RPMI8226 (cell line): ENCODE results near the gene DNMBP.
"Not testable (repeated sequence)": the region's sequence is repeated elsewhere in the genome, so short reads cannot be mapped to it uniquely, and the experiment has no call there.

Experiments
- DNase-seq: peaks from one replicate; pipeline ENCODE4 v3.0.0-alpha.2; 2015

Gene DNMBP

DNA sequence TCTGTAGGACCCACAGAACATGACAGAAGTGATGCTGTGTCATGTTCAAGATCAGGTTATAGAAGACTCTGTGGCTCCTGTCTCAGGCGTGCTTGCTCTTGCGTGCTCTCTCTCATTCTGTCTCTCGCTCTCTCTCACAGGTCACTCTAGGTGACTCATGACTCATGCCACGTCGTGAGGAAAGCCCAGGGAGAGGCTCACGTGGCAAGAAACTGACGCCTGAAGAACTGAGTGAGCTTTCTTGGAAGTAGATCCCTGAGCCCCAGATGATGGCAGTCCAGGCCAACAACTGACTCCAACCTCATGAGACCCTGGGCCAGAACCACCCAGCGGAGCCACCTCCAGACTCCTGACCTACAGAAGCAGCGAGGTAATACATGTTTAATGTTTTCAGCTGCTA, 103.3 kb downstream of the DNMBP start:
- no peak for DNase-seq

DNA sequence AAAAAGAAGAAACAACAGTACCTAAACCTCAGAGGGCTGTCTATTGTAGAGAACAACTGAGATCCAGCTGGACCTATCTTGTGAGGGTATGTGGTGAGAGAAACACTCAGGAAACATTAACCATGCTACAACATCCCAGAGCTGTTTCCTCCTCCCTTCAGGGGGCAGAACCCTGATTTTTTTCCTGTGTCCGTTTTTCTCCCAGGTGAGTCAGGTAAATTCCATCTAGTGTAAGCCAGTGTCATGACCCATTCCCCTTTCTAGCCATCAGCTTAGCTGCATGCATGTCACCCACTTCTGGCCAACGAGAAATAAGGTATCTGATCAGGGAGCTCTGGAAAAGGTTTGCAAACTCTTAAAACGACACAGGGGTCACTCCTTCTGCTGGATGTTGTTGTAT, 103.8 kb downstream of the DNMBP start:
- DNase-seq = no peak

DNA sequence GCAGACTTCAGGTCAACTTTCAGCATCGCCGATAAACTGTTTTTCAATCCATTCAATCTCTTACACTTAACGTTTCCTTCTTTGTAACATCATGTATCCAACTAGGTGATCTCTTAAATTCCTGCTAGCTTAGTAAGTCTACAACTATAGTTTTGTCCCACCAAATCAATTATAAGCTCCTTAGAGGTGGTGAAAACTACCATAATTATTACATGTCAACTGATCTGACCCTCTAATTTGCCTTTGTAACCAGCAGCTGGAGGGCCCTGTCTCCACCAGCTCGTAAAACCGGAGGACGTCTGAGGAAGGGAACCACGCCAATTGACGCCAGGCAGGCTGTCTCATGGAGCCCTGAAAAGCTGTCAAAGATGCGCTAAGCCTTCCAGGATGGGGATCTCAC, 113.9 kb downstream of the DNMBP start:
- no peak for DNase-seq

DNA sequence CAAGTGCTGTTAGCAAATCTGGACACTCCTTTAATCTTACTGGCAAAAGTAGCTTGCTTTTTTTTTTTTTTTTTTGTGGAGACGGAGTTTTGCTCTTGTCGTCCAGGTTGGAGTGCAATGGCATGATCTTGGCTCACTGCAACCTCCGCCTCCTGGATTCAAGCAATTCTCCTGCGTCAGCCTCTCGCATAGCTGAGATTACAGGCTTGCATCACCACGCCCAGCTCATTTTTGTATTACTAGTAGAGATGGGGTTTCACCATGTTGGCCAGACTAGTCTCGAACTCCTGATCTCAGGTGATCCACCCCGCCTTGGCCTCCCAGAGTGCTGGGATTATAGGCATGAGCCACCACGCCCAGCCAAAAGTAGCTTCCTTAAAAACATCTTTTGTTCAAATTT, 114.7 kb downstream of the DNMBP start:
- DNase-seq = not testable (repeated sequence)

DNA sequence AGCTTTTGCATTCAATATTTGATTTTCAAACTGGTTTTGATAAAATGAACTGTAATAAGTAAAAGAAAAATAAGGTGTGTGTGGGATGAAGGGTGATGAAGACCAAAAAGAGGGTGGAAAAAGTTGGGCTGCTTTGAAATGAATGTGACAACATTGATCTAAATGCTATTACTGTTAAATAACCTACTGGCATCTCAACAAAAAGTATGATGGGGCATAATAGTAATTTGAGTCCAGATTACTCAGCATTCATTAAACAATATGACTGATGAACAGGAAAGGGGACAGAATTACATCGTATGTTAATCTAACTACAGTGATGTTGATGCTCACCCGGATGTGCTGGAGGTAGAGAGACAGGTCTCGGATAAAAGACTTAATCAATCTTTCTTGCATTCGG, 115.1 kb downstream of the DNMBP start:
- no peak for DNase-seq

DNA sequence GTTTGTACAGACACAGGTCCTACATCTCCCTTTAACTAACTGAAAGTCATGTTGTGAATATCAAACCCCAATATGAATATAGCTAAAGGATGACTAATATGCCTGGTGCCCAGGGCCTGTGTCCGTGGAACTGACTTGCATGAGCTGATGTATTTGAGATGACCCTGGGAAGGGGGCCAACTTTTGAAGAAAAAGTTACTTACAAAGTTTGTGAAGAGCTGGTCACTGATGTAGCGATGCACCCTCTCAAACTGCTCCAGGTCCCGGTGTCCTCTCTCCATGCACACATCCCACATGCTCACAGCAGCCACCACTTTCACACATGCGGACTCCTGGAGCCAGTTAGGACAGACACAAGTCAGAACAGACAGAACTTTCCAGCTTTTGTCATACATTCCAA, 121.1 kb downstream of the DNMBP start:
- DNase-seq = no peak

DNA sequence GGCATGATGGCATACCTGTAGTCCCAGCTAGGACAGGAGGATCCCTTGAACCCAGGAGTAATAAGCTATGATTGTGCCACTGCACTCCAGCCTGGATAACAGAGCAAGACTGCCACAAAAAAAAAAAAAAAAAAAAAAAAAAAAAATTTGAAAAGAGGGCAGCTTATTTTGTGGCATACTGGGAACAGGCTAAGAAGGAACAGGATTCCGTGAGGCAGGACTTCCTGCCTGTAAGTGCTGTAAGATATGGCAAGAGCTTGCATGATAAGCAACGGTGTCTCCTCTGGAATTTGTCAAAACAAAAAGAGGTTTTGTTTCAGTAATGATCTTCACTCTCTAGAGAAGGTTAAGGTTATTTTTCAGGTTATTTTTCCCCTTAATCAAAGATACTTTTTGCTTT, 126.2 kb downstream of the DNMBP start:
- DNase-seq = no peak

DNA sequence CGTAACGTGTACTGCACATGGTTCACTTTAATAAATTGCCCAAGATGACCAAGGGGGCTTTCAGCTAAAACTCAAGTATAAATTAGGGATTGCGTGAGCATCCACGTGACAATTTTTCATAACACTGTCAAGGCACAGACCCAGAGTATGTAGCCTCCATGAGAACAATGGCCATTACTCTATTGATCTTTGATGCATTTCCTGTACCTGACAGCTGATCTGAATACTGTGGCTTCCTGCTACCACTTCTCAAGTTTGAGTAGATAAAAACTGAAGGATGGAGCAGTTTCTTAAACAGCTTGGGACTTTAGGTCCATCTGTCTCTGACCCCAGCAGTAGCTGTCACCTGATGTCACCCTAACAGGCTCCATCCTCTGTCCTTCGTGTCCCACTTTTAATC, 128.4 kb downstream of the DNMBP start:
- DNase-seq = no peak

DNA sequence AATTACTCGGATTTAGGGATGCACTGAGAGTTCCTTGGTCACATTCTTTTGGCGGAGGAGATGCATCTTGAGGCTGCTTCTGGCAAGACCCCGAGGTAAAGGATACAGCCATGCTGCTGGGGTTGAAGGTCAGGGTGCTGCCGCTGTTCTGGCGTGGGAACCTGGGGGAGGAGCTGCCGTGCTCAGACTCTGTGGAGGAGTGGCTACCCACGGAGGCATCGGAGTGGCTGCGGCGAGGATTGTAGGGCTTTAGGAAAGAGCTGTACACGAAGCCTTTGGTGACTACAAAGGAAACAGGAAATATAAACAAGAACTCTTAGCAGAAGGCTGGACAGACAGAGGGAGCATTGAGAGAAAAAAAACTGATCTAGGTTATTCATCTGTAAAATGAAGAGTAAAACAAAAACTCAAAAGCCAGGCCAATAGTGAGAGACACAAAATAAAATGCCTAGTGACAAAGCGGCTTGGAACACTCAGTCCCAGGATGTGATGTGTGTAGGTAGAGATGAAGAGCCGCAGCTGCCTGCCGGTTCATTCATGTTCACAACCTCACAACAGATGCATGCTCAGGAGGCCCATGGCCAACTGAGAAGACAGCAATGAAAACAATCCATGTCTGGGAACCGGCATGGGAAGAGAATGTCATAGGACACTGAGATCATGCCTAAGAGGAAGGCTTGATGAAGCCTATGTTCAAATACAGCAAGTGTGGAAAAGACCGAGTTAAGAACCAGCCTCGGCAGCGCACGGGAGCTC, 129.5 kb downstream of the DNMBP start:
- DNase-seq = no peak

DNA sequence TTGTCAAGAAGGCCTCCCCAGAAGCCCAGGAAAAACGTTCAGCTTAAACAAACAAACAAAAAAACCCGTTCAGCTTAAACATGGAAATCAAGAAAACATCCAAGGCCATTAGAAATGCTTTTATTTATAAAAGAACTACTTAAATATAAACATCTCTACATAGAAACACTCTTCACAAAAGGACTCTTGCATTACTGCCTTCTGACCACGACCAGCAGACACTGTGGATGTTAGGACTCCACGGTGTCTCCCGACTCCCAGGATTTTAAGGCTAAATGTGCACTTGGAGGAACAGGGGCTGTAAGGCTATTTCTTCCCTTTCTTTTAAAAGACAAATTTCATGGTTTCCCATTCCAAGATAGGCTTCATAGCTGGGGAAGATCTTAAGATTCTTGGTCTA, 134.3 kb downstream of the DNMBP start:
- DNase-seq = no peak

DNA sequence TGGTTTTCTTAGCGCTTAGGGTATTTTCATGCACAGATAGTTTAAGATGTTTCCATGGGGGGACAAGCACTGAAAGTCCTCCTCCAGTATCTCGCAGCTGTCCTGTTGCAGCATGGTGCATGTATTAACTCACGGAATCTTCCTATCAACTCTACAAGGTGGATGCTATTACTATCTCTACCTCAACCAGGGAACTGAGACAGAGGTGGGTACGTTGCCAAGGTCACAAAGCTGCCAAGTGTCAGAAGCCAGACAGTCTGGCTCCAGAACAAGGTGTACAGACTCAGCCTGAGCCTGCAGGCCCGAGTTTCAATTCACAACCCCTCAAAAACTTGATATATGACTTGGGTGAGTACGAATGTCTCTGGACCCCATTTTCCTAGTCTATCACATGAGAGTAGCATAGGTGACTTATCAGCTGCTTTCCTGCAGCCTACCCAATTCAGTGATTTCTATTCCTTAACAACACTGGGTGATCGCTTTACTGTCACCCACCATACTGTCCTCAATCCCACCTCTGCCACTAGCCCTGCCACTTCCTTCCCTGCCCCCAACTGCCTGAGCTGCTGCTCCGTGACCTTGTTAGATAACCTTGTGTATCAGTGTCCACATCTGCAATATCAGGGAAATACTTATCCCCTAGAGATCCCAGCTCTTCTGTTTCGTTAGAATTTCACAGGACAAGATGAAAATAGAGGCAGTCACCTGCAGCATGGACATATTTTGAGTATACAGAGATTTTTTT, 135.2 kb downstream of the DNMBP start:
- DNase-seq = no peak

DNA sequence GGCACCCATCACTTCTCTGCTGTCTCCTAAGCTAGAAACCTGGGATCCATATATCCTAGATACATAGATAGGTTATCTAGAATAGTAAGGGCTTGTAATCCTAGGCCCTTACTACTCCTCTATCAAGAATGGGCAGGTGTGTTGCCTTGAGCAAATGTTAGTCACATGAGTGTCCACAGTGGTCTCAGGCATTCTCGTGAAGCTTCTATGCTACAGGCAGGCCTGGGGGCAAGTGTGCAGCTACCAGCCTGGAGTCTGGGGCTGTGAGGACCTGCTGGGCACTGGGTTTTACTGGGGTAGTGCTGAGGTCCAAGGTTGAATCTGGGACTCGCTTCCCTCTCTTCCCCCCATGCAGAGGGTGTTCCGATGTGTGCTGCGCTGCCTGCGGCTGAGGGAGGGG, 135.9 kb downstream of the DNMBP start:
- no peak for DNase-seq

DNA sequence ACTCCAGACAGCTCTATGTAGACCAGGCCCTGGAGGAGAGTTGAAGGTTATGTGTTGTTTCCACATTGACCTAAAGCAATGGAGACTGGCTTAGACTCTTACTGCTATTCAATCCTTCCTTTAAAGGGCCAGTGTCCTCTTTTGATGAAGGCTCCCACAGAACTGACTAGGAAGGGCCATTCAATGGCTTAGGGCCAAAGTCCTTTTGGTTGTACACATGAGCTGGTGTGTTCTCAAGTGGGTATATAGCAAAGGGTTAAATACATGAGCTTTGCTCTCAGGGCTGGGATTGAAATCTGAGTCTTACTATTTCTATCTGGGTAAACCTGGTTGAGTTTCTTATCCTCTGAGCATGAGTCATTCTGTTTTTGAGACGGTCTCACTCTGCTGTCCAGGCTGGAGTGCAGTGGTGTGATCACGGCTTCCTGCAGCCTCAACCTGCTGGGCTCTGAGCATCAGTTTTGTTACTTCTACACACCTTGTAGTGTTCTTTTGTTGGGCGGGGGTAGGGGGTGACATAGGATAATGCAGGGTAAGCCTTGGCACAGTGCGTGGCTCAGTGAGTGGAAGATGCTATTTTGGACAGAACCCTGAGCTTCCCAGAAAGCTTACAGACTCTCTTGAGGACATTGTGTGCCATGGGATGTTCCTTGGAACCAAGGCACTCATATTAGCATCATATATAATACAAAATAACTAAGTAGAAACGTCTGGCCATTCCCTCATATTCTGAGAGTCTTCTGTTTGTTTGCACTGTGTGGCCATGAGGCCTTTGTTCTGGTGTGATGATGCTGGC, 137.2 kb downstream of the DNMBP start:
- no peak for DNase-seq

DNA sequence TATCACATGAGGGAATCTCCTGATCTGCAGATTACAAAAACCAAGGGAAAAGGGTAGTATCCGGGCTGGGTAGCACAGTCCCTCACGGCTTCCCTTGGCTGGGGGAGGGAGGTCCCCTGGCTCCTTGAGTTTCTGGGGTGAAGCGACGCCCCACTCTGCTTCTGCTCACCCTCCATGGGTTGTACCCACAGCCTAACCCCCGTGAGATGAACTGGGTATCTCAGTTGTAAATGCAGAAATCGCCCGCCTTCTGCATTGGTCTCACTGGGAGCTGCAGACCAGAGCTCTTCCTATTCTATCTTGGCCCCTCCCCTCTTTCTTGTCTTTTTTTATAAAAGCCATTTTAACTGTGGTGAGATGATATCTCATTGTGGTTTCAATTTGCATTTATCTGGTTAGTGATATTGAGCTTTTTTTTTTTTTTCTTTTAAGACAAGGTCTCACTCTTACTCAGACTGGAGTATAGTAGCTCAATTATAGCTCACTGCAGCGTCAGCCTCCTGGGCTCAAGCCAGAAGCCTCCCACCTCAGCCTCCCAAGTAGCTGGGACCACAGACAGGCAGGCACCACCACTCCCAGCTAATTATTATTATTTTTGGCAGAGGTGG, 139.5 kb downstream of the DNMBP start:
- DNase-seq = no peak

DNA sequence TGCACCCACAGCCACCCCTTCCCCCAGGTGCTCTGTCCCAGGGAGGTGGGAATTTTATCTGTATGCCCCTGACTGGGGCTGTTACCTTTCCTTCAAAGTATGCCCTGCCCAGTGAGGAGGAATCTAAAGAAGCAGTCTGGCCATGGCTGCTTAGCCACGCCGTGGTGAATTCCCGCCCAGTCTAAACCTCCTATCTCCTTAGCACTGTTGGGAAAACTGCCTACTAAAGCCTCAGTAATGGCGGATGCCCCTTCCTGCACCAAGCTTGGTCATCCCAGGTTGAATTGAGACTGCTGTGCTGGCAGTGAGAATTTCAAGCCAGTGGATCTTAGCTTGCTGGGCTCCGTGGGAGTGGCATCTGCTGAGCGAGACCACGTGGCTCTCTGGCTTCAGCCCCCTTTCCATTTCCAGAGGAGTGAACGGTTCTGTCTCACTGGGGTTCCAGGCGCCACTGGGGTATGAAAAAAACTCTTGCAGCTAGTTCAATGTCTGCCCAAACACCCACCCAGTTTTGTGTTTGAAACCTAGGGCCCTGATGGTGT, 140.1 kb downstream of the DNMBP start:
- DNase-seq = no peak

DNA sequence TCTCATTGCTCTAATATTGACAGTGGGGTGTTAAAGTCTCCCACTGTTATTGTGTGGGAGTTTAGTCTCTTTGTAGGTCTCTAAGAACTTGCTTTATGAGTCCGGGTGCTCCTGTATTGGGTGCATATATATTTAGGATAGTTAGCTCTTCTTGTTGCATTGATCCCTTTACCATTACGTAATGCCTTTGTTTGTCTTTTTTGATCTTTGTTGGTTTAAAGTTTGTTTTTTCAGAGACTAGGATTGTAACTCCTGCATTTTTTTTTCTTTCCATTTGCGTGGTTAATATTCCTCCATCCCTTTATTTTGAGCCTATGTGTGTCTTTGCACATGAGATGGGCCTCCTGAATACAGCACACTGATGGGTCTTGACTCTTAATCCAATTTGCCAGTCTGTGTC, 142.5 kb downstream of the DNMBP start:
- not testable (repeated sequence) for DNase-seq

DNA sequence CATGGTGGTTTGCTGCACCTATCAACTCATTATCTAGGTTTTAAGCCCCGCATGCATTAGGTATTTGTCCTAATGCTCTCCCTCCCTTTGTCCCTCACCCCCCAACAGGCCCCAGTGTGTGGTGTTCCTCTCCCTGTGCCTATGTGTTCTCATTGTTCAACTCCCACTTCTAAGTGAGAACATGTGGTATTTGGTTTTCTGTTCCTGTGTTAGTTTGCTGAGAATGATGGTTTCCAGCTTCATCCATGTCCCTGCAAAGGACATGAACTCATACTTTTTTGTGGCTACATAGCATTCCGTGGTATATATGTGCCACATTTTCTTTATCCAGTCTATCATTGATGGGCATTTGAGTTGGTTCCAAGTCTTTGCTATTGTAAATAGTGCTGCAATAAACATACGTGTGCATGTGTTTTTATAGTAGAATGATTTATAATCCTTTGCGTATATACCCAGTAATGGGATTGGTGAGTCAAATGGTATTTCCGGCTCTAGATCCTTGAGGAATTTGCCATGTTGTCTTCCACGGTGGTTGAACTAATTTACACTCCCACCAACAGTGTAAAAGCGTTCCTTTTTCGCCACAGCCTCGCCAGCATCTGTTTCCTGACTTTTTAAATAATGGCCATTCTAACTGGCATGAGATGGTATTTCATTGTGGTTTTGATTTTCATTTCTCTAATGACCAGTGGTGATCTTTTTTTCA, 146.1 kb downstream of the DNMBP start:
- DNase-seq = not testable (repeated sequence)

DNA sequence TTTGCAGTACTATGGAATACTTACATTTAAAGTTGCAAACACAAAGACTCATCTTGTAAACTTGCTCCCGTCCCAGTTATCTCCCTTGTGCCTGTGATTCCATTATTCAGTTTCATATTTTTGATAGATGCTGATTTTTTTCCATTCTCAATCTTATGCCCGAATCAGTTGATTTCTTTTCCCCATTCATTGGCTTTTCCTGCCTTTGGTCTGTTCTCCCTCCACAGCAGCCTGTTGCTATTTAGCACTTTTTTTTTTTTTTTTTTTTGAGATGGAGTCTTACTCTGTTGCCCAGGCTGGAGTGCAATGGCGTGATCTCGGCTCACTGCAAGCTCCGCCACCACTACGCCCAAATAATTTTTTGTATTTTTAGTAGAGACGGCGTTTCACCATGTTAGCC, 149.3 kb downstream of the DNMBP start:
- DNase-seq = no peak

DNA sequence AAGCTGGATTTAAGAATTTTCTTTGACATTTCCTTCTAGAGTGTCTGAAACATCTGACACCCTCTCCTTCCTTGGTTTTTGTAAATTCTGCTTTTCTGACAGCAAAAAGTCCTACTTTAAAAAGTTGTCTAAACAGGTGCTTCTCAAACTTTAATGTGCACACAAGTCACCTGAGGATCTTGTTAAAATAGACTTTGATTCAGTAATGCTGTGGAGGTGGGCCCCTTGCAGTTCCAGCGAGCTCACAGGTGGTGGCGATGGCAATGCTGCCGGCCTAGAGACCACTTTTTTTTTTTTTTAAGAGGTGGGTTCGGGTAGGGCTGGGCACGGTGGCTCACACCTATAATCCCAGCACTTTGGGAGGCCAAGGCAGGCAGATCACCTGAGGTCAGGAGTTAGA, 150.2 kb downstream of the DNMBP start:
- no peak for DNase-seq

DNA sequence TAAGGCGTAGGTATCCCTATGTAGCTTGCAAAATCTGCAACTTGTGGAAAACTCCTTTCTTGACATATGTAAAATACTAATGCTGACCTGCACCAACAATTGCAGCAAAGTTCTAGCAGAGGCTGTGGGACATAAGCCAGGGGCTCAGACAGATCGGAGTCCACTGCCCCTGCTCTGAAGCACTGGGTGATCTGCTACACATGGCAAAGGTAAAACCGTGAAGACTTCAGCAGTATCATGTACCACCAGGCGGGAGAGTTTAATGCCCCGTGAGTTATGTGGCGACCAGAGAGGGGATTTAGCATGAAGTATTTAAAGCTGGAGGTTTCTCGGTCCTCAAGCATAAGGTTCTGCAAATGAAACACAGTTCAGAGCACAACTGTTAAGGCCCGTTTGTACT, 150.9 kb downstream of the DNMBP start:
- DNase-seq = no peak

DNA sequence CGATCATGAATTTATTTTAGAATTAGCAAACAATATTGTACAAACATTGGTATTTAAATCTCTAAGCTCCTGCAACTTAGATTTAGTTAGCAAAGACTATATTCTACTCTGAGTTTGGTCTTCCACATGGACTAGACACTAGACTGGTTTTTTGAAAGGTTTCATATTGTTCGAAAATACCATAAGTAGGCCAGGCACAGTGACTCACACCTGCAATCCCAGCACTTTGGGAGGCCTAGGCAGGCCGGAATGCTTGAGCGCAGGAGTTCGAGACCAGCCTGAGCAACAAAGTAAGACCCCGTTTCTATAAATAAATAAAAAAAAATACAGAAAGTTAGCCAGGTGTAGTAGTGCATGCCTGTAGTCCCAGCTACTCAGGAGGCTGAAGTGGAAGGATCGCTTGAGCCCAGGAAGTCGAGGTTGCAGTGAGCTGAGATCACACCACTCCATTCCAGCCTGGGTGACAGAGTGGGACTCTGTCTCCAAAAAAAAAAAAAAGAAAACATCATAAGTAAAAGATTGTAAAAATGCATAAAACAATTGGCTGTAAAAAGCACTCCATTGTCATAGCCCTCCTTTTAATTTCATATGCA, 154.2 kb downstream of the DNMBP start:
- no peak for DNase-seq

DNA sequence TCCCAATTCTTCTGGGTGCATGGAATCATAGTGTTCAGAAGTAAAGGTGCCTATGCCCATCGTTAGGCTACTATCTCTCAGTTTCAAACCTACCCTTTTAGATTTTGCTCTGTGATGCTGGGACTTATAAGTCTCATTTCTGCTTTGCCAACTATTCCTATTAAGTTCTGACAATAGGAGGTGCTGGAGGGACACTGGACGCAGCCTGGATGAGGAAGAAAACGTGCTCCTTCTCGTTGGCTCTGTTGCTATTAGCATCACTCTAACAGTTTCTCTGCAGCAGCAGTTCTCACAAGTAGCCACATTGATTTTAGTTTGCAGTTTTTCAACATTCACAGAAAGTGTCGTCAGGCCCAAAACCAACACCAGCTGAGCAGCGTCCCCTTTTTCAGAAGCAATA, 154.9 kb downstream of the DNMBP start:
- no peak for DNase-seq
